ENCODE measurements around the gene TRAF7. TPM values are rescaled to one million over a fixed set of nuclear protein-coding genes. Genes with fewer than 3 reads are reported as not detected.
A peak's percentile ranks its signal among the peaks of the same experiment; 100 is the strongest.
"Not testable (repeated sequence)": the region's sequence is repeated elsewhere in the genome, so short reads cannot be mapped to it uniquely, and the experiment has no call there.

TRAF7 gene
- total RNA-seq, 1 donor from 2014 or later = 80.3 TPM

GRCh38 chr16:2126161-2126743 is 29.3 kb upstream of the TRAF7 start:
- H3K36me3 Mint-ChIP-seq (ENCODE audit: low read depth); DNase-seq; H3K27ac Mint-ChIP-seq; H3K4me1 Mint-ChIP-seq; intact Hi-C loops (cut with micrococcal nuclease); H3K4me3 Mint-ChIP-seq; H3K9me3 Mint-ChIP-seq; H3K27me3 Mint-ChIP-seq: not testable (repeated sequence)

GRCh38 chr16:2126928-2127556 is 28.5 kb upstream of the TRAF7 start:
- H3K9me3 Mint-ChIP-seq; DNase-seq; H3K27ac Mint-ChIP-seq; H3K4me1 Mint-ChIP-seq; H3K36me3 Mint-ChIP-seq (ENCODE audit: low read depth); intact Hi-C loops (cut with micrococcal nuclease); H3K27me3 Mint-ChIP-seq; H3K4me3 Mint-ChIP-seq: not testable (repeated sequence)

DNA sequence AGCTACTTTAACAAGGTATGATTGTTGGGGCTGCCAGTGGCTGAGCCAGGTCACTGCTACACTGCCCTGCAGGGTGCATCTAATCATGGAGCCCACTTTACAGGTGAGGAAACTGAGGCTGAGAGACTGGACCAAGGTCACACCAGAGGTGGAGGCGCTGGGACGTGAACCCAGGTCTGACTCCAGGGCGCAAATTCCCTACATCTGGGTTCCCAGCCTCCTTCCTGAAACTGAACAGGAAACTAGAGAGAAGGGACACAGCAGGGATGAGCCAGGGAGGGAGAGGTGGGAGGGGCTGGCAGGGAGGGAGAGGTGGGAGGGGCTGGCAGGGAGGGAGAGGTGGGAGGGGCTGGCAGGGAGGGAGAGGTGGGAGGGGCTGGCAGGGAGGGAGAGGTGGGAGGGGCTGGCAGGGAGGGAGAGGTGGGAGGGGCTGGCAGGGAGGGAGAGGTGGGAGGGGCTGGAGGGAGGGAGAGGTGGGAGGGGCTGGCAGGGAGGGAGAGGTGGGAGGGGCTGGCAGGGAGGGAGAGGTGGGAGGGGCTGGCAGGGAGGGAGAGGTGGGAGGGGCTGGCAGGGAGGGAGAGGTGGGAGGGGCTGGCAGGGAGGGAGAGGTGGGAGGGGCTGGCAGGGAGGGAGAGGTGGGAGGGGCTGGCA is 27.8 kb upstream of the TRAF7 start:
- H3K27ac Mint-ChIP-seq; H3K4me1 Mint-ChIP-seq; H3K4me3 Mint-ChIP-seq; DNase-seq; intact Hi-C loops (cut with micrococcal nuclease); H3K36me3 Mint-ChIP-seq (ENCODE audit: low read depth); H3K27me3 Mint-ChIP-seq; H3K9me3 Mint-ChIP-seq: not testable (repeated sequence)

DNA sequence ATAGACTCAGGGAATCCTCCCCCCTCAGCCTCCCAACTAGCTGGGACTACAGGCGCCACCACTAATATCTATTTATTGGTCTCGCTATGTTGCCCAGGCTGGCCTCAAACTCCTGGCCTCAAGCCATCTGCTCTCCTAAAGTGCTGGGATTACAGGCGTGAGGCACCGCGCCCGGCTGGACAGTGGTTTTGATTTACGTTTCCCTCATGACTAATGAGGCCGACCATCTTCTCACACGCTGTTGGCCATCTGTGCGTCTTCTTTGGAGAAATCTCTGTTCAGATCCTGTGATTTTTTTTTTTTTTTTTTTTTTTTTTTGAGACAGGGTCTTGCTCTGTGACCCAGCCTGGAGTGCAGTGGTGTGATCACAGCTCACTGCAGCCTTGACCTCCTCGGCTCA is 26.3 kb upstream of the TRAF7 start:
- H3K4me1 Mint-ChIP-seq = not testable (repeated sequence)

DNA sequence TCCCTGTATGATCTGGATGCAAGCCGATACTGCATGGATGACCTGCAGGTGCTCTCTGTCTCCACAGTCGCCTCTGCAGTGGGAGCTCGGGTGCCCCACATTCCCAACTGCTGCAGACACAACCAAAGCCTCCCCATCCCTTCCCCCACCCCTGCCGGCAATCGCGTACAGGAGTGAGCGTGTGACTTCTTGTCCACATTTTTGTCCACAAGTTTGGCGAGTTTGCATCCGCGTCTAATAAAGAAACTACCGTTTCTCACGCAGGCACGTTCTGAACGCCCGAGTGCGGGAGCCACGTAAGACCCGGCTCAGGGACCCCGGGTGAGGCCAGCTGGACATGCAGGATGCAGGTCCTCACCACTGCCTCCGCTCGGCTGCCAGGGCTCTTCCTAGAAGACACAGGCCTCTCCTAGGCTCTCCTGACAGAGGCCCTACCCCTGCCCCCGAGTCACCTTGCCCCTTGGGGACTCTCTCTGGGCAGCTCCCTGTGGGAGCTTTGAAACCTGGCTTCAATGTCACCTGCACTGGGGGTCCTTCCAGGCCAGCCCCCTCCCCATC is 25.6 kb upstream of the TRAF7 start:
- intact Hi-C loops (cut with micrococcal nuclease); H3K4me3 Mint-ChIP-seq: not testable (repeated sequence)

More for the DNA sequence above, 26.3 kb upstream of the TRAF7 start:
- H3K9me3 Mint-ChIP-seq; H3K4me3 Mint-ChIP-seq; H3K36me3 Mint-ChIP-seq (ENCODE audit: low read depth); DNase-seq; H3K27me3 Mint-ChIP-seq; H3K27ac Mint-ChIP-seq; intact Hi-C loops (cut with micrococcal nuclease): not testable (repeated sequence)

DNA sequence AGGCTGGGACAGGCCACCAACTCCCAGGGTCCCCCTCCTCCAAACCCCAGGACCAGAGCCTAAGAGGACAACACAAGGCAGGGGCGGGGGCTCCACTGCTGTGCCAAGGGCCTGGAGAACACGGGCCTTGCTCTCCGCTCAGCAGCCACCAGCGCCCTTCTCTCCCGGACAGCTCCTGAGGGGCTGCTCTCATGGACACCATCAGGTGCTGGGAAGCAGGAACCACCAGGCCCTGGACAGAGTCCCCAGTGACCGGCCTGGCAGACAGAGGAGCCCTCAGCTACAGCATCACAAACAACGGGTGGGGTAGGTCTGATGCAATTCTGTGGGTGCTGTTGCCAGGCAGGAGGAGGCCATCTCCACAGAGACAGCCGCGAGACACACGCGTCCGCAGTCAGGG is 21.8 kb upstream of the TRAF7 start:
- H3K4me1 Mint-ChIP-seq; H3K27me3 Mint-ChIP-seq; H3K4me3 Mint-ChIP-seq; H3K27ac Mint-ChIP-seq; H3K36me3 Mint-ChIP-seq (ENCODE audit: low read depth); DNase-seq; intact Hi-C loops (cut with micrococcal nuclease); H3K9me3 Mint-ChIP-seq: not testable (repeated sequence)

More for the DNA sequence above, 25.6 kb upstream of the TRAF7 start:
- not testable (repeated sequence) for DNase-seq; H3K36me3 Mint-ChIP-seq (ENCODE audit: low read depth); H3K27me3 Mint-ChIP-seq; H3K27ac Mint-ChIP-seq; H3K4me1 Mint-ChIP-seq; H3K9me3 Mint-ChIP-seq

- peak; percentile 76 for DNase-seq
- H3K4me1 Mint-ChIP-seq; H3K27me3 Mint-ChIP-seq; H3K36me3 Mint-ChIP-seq (ENCODE audit: low read depth); H3K9me3 Mint-ChIP-seq; intact Hi-C loops (cut with micrococcal nuclease); H3K27ac Mint-ChIP-seq: not testable (repeated sequence)
- peak overlapping the region; percentile 82 for H3K4me3 Mint-ChIP-seq
Observed at GRCh38 chr16:2135071-2135470, 20.5 kb upstream of the TRAF7 start.

DNA sequence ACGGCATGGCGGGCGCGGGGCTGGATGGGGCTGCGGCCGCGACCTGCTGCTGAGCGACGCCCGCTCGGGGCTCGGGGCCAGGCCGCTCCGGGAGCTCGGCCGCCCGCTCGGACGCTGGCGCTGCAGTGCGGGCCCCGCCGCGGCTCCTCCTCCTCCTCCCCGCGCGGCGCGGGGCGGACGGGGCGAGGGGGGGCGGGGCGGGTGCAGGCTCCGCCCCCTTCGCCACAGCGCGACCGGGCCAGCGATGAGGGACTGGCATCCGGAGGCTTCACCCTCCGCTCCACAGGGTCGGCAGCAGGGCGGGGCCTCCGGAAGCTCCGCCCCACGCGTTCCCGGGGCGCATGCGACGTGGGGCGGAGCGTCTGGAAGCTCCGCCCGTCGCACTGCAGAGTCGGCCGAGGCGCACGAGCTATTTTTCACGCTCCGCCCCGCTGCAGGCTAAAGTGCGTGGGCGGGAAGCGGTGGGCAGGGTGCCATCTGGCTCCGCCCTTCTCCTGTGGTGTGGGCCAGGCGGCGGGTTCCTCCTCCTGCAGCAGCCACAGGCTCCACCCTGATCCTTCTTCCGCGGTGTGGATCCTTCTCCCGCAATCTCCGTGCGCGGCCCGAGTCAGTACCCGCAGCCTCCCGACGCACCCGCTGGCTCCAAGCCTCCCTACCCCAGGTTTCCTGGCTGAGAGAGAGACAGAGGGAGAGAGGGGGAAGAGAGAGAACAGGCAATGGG is 19.7 kb upstream of the TRAF7 start, which contains the start of gene PKD1:
Gene PKD1 (minus strand): TSS at position 129 of the 721 bp plus-strand sequence. CDS start 209 bp downstream, outside the sequence.
- DNase-seq = peak; percentile 100
- H3K9me3 Mint-ChIP-seq; H3K36me3 Mint-ChIP-seq (ENCODE audit: low read depth); H3K4me1 Mint-ChIP-seq; intact Hi-C loops (cut with micrococcal nuclease); H3K27me3 Mint-ChIP-seq: not testable (repeated sequence)
- Mint-ChIP-seq H3K27ac (peak within 1 kb of the TSS; percentile 95), H3K4me3 (peak within 1 kb of the TSS; percentile 97)

GRCh38 chr16:2142942-2143877 is 12.4 kb upstream of the TRAF7 start:
- Mint-ChIP-seq H3K4me3 (no peak overlapping the region), H3K27ac (no peak overlapping the region), H3K27me3 (peaks cover 6% of the 10 kb centered on the region), H3K4me1 (peaks cover 2% of the 10 kb centered on the region), H3K36me3 (ENCODE audit: low read depth) (no peaks in the 10 kb centered on the region), H3K9me3 (no peaks in the 10 kb centered on the region)
- intact Hi-C loops (cut with micrococcal nuclease) = no loop called here
- DNase-seq = no peak

DNA sequence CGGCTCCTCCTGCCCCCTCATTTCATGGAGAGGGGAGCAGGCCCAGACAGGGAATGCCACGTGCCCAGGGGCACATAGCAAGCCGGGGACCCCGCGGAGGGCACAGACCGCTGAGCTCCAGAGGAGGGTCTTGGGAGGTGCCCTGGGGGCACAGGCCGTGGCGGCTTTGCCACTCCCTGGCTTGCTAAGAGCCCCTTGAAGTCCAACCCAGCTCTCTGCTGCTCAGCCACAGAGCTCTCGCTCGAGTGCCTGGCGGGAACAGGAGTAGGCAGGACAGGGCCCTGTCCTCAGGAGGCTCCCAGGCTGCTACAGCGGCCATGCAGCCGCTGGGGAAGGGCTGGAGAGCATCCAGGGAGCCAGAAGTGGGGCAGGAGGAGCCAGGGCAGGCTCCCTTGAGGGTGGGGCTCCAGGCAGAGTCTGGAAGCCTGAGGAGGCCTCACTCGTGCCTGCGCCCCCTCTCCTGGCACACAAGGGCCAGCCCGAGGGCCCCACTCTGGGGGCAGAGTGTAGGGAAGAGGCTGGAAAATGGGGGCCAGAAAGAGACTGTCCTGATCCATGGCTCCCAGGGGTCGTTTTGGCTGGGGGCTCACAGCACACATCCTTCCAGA is 11.6 kb upstream of the TRAF7 start:
- H3K4me3 Mint-ChIP-seq = no peak overlapping the region
- H3K27me3 Mint-ChIP-seq = peaks cover 6% of the 10 kb centered on the region
- no peaks in the 10 kb centered on the region for H3K9me3 Mint-ChIP-seq
- DNase-seq = no peak
- H3K27ac Mint-ChIP-seq = no peak overlapping the region
- H3K36me3 Mint-ChIP-seq (ENCODE audit: low read depth) = no peaks in the 10 kb centered on the region
- peaks cover 2% of the 10 kb centered on the region for H3K4me1 Mint-ChIP-seq
- intact Hi-C loops (cut with micrococcal nuclease) = no loop called here

- no peak overlapping the region for H3K27ac Mint-ChIP-seq
- intact Hi-C loops (cut with micrococcal nuclease) = no loop called here
- peaks cover 8% of the 10 kb centered on the region for H3K27me3 Mint-ChIP-seq
- no peak overlapping the region for H3K4me3 Mint-ChIP-seq
- DNase-seq = no peak
- H3K9me3 Mint-ChIP-seq = no peaks in the 10 kb centered on the region
- peaks cover 4% of the 10 kb centered on the region for H3K4me1 Mint-ChIP-seq
- H3K36me3 Mint-ChIP-seq (ENCODE audit: low read depth) = no peaks in the 10 kb centered on the region
Observed at GRCh38 chr16:2145843-2146242, 9.7 kb upstream of the TRAF7 start.

- H3K9me3 Mint-ChIP-seq = no peaks in the 10 kb centered on the region
- no peak overlapping the region for H3K27ac Mint-ChIP-seq
- H3K27me3 Mint-ChIP-seq = peaks cover 5% of the 10 kb centered on the region
- H3K36me3 Mint-ChIP-seq (ENCODE audit: low read depth) = peaks cover 14% of the 10 kb centered on the region
- DNase-seq = no peak
- no peak overlapping the region for H3K4me3 Mint-ChIP-seq
- intact Hi-C loops (cut with micrococcal nuclease) = no loop called here
- H3K4me1 Mint-ChIP-seq = peaks cover 8% of the 10 kb centered on the region
Observed at GRCh38 chr16:2147378-2147777, 8.2 kb upstream of the TRAF7 start.
